K562 (cell line): ENCODE data around the gene CEP68. TPM values are rescaled to one million over a fixed set of nuclear protein-coding genes. Genes with fewer than 3 reads are reported as not detected.
A peak's percentile ranks its signal among the peaks of the same experiment; 100 is the strongest.

Experiments used
- CEBPG ChIP-seq, 3 experiments: fragments of 200-800 bp in 1 of 3; sonication (Bioruptor generic) in 1 of 3; sonication (generic) in 1 of 3; formaldehyde crosslinking in 1 of 3; IDR thresholded peaks in 2 of 3; conservative IDR thresholded peaks in 1 of 3; 2 replicates each; pipeline versions ENCODE4 v1.6.1 to v1.8.0; 2016 to 2022; ENCODE audit warnings: missing compliant biosample characterization in 2 of 3, missing genetic modification characterization in 2 of 3, mild to moderate bottlenecking in 1 of 3, missing genetic modification reagents in 1 of 3
- CTBP1 ChIP-seq: fragments of 450-650 bp; IDR thresholded peaks from 2 replicates; pipeline ENCODE4 v1.6.1; 2016; ENCODE audit warnings: borderline replicate concordance
- EWSR1 ChIP-seq: fragments of 450-650 bp; IDR thresholded peaks from 2 replicates; pipeline ENCODE4 v1.6.1; 2018; ENCODE audit warnings: borderline replicate concordance, mild to moderate bottlenecking, low read depth, moderate library complexity; ENCODE audit not compliant: partially characterized antibody
- MAZ ChIP-seq, 2 experiments: fragments of 450-650 bp in 1 of 2; sonication (generic) in 1 of 2; formaldehyde crosslinking; IDR thresholded peaks in 1 of 2; conservative IDR thresholded peaks in 1 of 2; 2 replicates each; pipeline versions ENCODE4 v1.4.0 to v1.5.0; 2020; ENCODE audit warnings: mild to moderate bottlenecking in 1 of 2, missing genetic modification reagents in 1 of 2
- MEIS2 ChIP-seq: fragments of 450-650 bp; IDR thresholded peaks from 2 replicates; pipeline ENCODE4 v1.6.1; 2014; ENCODE audit warnings: mild to moderate bottlenecking; ENCODE audit not compliant: partially characterized antibody
- NFIC ChIP-seq: fragments of 450-650 bp; IDR thresholded peaks from 2 replicates; pipeline ENCODE4 v1.6.1; 2017; ENCODE audit warnings: mild to moderate bottlenecking, inconsistent platforms
- NFXL1 ChIP-seq: fragments of 450-650 bp; formaldehyde crosslinking; IDR thresholded peaks from 2 replicates; pipeline ENCODE4 v1.4.0; 2021; ENCODE audit warnings: mild to moderate bottlenecking
- POLR2B ChIP-seq: fragments of 450-650 bp; IDR thresholded peaks from 2 replicates; pipeline ENCODE4 v1.6.1; 2018; ENCODE audit warnings: low read depth; ENCODE audit not compliant: partially characterized antibody
- RAD21 ChIP-seq, 2 experiments: fragments of 250-450 bp in 1 of 2; fragments of 450-650 bp in 1 of 2; sonication (Bioruptor Pico) in 1 of 2; formaldehyde crosslinking in 1 of 2; IDR thresholded peaks in 1 of 2; conservative IDR thresholded peaks in 1 of 2; 2 replicates each; pipeline versions ENCODE4 v1.4.0 to v1.8.0; 2020 to 2022; ENCODE audit warnings: mild to moderate bottlenecking in 2 of 2, moderate library complexity in 1 of 2
- SAFB ChIP-seq: fragments of 200-400 bp; formaldehyde crosslinking; IDR thresholded peaks from 2 replicates; pipeline ENCODE4 v1.6.1; 2017; ENCODE audit warnings: low read depth, low read length, borderline replicate concordance
- SMC3 ChIP-seq: conservative IDR thresholded peaks from 2 replicates; pipeline ENCODE4 v1.6.1; 2011; ENCODE audit warnings: low read depth, low read length, improper control_type of control experiment; ENCODE audit not compliant: insufficient read depth
- polyA plus RNA-seq, 8 experiments: library from polyadenylated mRNA; depleted of rRNA in 4 of 8; stranded (reverse) in 5 of 8; unstranded in 3 of 8; fragments of >200 nt; fragmentation: Nextera tagmentation in 2 of 8; fragmentation: Illumina TruSeq in 1 of 8; extraction: Ambion mirVana in 2 of 8; extraction: Trizol in 1 of 8; gene quantifications; 2 replicates each; pipeline versions ENCODE4 v1.2.1 to v1.2.3, GENCODE V29; 2011 to 2014; ENCODE audit warnings: inconsistent platforms in 1 of 8, missing spikeins in 1 of 8
- total RNA-seq, 7 experiments: library from RNA; depleted of rRNA in 6 of 7; stranded (reverse); fragments of >200 nt in 6 of 7; fragmentation: Illumina TruSeq in 2 of 7; extraction: Trizol in 2 of 7; gene quantifications; 2 replicates each; pipeline versions ENCODE4 v1.2.1 to v1.2.3, GENCODE V29; 2011 to 2021; ENCODE audit warnings: low replicate concordance in 1 of 7
- TF ChIP-seq, protein P1 (sequence below), 2 experiments: fragments of 150-350 bp in 1 of 2; IDR thresholded peaks; 2 replicates each; pipeline ENCODE4 v1.6.1; 2012 to 2016; ENCODE audit warnings: low read depth in 2 of 2, low read length in 2 of 2, mild to moderate bottlenecking in 1 of 2, moderate library complexity in 1 of 2
- TF ChIP-seq, protein P2 (sequence below): fragments of 450-650 bp; IDR thresholded peaks from 2 replicates; pipeline ENCODE4 v1.7.1; 2018; ENCODE audit warnings: mild to moderate bottlenecking, low read depth; ENCODE audit not compliant: partially characterized antibody
- TF ChIP-seq, protein P3 (sequence below), 3 experiments: IDR thresholded peaks in 2 of 3; conservative IDR thresholded peaks in 1 of 3; 2 replicates each; pipeline ENCODE4 v1.5.1; 2011 to 2012; ENCODE audit warnings: low read length in 3 of 3, mild to moderate bottlenecking in 3 of 3, control low read depth in 2 of 3, improper control_type of control experiment in 1 of 3, inconsistent platforms in 1 of 3, low read depth in 1 of 3, mixed read lengths in 1 of 3, moderate library complexity in 1 of 3; ENCODE audit not compliant: insufficient read depth in 2 of 3

Gene CEP68
- total and polyA plus RNA-seq, 9 of the 15 experiments (the other 6 are each of a cell fraction or from before 2014, with no cell fraction given) = 1.4 to 8.5 (median 5.2) TPM

DNA sequence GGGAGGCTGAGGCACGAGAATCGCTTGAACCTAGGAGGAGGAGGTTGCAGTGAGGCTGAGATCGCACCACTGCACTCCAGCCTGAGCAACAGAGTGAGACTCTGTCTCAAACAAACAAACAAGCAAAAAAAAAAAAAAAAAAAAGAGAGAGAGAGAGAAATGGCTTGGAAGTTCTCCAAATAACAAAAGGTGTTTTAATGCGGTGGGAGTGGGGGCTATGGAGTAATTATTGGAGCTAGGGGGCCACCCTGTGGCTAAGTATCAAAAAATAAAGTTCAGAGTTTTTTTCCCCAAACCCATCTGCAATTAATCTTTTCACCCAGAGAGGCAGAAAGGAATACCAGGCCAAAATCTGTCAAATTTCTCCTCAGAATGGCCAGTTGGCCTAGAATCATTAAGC is 23.0 kb upstream of the CEP68 start (continued):
- TF ChIP-seq, protein P1, sequence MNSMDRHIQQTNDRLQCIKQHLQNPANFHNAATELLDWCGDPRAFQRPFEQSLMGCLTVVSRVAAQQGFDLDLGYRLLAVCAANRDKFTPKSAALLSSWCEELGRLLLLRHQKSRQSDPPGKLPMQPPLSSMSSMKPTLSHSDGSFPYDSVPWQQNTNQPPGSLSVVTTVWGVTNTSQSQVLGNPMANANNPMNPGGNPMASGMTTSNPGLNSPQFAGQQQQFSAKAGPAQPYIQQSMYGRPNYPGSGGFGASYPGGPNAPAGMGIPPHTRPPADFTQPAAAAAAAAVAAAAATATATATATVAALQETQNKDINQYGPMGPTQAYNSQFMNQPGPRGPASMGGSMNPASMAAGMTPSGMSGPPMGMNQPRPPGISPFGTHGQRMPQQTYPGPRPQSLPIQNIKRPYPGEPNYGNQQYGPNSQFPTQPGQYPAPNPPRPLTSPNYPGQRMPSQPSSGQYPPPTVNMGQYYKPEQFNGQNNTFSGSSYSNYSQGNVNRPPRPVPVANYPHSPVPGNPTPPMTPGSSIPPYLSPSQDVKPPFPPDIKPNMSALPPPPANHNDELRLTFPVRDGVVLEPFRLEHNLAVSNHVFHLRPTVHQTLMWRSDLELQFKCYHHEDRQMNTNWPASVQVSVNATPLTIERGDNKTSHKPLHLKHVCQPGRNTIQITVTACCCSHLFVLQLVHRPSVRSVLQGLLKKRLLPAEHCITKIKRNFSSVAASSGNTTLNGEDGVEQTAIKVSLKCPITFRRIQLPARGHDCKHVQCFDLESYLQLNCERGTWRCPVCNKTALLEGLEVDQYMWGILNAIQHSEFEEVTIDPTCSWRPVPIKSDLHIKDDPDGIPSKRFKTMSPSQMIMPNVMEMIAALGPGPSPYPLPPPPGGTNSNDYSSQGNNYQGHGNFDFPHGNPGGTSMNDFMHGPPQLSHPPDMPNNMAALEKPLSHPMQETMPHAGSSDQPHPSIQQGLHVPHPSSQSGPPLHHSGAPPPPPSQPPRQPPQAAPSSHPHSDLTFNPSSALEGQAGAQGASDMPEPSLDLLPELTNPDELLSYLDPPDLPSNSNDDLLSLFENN (IDR thresholded peaks at IDR 0.05; ENCODE audit: low read depth in 2 of 2, low read length in 2 of 2) = no peak
- TF ChIP-seq MAZ (CRISPR knock-in tag; conservative IDR thresholded peaks at IDR 0.05 in 1 of 2, IDR thresholded peaks at IDR 0.05 in 1 of 2) (peak in 1 of 2 experiments; percentile 53; a peak in 2 of 4 replicates), CTBP1 (no peak), NFXL1 (CRISPR knock-in tag) (no peak), SAFB (no peak), SMC3 (peak; percentile 36; the same call in 1 of the 2 replicates), NFIC (peak; percentile 61), POLR2B (no peak), CEBPG (CRISPR knock-in tag; IDR thresholded peaks at IDR 0.05) (no peak), CEBPG (tag; conservative IDR thresholded peaks at IDR 0.05 in 1 of 2, IDR thresholded peaks at IDR 0.05 in 1 of 2) (no peak), MEIS2 (peak; percentile 26), EWSR1 (no peak), RAD21 (CRISPR knock-in tag; conservative IDR thresholded peaks at IDR 0.05 in 1 of 2, IDR thresholded peaks at IDR 0.05 in 1 of 2) (peak; percentile 12 to 59; a peak in 3 of 4 replicates)
- TF ChIP-seq, protein P2, sequence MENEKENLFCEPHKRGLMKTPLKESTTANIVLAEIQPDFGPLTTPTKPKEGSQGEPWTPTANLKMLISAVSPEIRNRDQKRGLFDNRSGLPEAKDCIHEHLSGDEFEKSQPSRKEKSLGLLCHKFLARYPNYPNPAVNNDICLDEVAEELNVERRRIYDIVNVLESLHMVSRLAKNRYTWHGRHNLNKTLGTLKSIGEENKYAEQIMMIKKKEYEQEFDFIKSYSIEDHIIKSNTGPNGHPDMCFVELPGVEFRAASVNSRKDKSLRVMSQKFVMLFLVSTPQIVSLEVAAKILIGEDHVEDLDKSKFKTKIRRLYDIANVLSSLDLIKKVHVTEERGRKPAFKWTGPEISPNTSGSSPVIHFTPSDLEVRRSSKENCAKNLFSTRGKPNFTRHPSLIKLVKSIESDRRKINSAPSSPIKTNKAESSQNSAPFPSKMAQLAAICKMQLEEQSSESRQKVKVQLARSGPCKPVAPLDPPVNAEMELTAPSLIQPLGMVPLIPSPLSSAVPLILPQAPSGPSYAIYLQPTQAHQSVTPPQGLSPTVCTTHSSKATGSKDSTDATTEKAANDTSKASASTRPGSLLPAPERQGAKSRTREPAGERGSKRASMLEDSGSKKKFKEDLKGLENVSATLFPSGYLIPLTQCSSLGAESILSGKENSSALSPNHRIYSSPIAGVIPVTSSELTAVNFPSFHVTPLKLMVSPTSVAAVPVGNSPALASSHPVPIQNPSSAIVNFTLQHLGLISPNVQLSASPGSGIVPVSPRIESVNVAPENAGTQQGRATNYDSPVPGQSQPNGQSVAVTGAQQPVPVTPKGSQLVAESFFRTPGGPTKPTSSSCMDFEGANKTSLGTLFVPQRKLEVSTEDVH = no peak
- TF ChIP-seq, protein P3, sequence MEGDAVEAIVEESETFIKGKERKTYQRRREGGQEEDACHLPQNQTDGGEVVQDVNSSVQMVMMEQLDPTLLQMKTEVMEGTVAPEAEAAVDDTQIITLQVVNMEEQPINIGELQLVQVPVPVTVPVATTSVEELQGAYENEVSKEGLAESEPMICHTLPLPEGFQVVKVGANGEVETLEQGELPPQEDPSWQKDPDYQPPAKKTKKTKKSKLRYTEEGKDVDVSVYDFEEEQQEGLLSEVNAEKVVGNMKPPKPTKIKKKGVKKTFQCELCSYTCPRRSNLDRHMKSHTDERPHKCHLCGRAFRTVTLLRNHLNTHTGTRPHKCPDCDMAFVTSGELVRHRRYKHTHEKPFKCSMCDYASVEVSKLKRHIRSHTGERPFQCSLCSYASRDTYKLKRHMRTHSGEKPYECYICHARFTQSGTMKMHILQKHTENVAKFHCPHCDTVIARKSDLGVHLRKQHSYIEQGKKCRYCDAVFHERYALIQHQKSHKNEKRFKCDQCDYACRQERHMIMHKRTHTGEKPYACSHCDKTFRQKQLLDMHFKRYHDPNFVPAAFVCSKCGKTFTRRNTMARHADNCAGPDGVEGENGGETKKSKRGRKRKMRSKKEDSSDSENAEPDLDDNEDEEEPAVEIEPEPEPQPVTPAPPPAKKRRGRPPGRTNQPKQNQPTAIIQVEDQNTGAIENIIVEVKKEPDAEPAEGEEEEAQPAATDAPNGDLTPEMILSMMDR (IDR thresholded peaks at IDR 0.05 in 2 of 3, conservative IDR thresholded peaks at IDR 0.05 in 1 of 3; ENCODE audit: insufficient read depth in 2 of 3, low read depth in 1 of 3, low read length in 3 of 3) = peak; percentile 34 to 62 (median 36); a peak in 4 of 6 replicates
